GM12878 (cell line): ENCODE measurements around the gene ZNF785. TPM values are rescaled to one million over a fixed set of nuclear protein-coding genes. Genes with fewer than 3 reads are reported as not detected.

Source experiments
- ATAC-seq: fragments of 200-7000 bp; cut with Tn5 transposase; 3 replicates; pipeline ENCODE4 v1.9.1; 2020; ENCODE audit warnings: mild to moderate bottlenecking, moderate library complexity
- BruUV-seq: library from RNA; stranded (reverse); fragments of 400-500 nt; replicated peaks from 2 replicates; lab custom pipeline; 2021; lab: Mats Ljungman, UMichigan
- CTCF ChIA-PET: fragments of 300-600 bp; sonication (Branson Sonifier 250); formaldehyde crosslinking; extraction: SDS; loops from one replicate; lab custom pipeline; 2021; ENCODE audit warnings: inconsistent platforms; lab: Yijun Ruan, JAX
- POLR2A ChIA-PET: fragments of 350-600 bp; formaldehyde crosslinking; extraction: SDS; loops from one replicate; lab custom pipeline; 2021; ENCODE audit warnings: inconsistent platforms; lab: Charles Lee
- RAD21 ChIA-PET: fragments of 300-600 bp; sonication (Branson Sonifier 250); formaldehyde crosslinking; loops from one replicate; lab custom pipeline; 2023; ENCODE audit warnings: antibody characterized with exemption; ENCODE audit not compliant: unreplicated experiment; lab: Charles Lee
- SMC1A ChIA-PET: fragments of 300-600 bp; sonication (Branson Sonifier 250); formaldehyde crosslinking; loops from one replicate; lab custom pipeline; 2023; ENCODE audit not compliant: unreplicated experiment, uncharacterized antibody; lab: Charles Lee
- DNase-seq: peaks from one replicate; pipeline ENCODE4 v3.0.0-alpha.2; 2011; ENCODE audit warnings: low read depth, low spot score
- FAIRE-seq: peaks from 3 replicates; lab custom pipeline; 2011; peaks lifted over from hg19 to GRCh38; lab: Jason Lieb, UNC
- H2AFZ ChIP-seq: 2 replicates; pipeline ENCODE4 v1.6.0; 2011; ENCODE audit warnings: low read depth, low read length, control low read depth; ENCODE audit not compliant: control insufficient read depth
- H3K27ac ChIP-seq: 2 replicates; pipeline ENCODE4 v1.5.1; 2011; ENCODE audit warnings: control low read depth; ENCODE audit not compliant: control insufficient read depth, insufficient read depth
- H3K27me3 ChIP-seq, 2 experiments: replicated peaks in 1 of 2; 2 replicates each; pipeline versions ENCODE4 v1.6.0 to v1.6.1; 2011; ENCODE audit warnings: low read length in 1 of 2; ENCODE audit not compliant: control insufficient read depth in 2 of 2, insufficient read depth in 2 of 2
- H3K36me3 ChIP-seq, 2 experiments: 2 replicates each; pipeline ENCODE4 v1.5.1; 2011; ENCODE audit warnings: low read length in 1 of 2; ENCODE audit not compliant: control insufficient read depth in 2 of 2, insufficient read depth in 2 of 2
- H3K4me1 ChIP-seq: 2 replicates; pipeline ENCODE4 v1.6.1; 2011; ENCODE audit warnings: mild to moderate bottlenecking, low read length, moderate library complexity, mixed read lengths; ENCODE audit not compliant: control insufficient read depth, insufficient read depth
- H3K4me2 ChIP-seq: 2 replicates; pipeline ENCODE4 v1.6.0; 2011; ENCODE audit warnings: control low read depth; ENCODE audit not compliant: control insufficient read depth, insufficient read depth
- H3K4me3 ChIP-seq: fragments of 200-600 bp; sonication (generic); 2 replicates; pipeline ENCODE4 v1.5.1; 2016
- H3K79me2 ChIP-seq: 2 replicates; pipeline ENCODE4 v1.6.0; 2011; ENCODE audit warnings: low read length; ENCODE audit not compliant: control insufficient read depth, insufficient read depth
- H3K9ac ChIP-seq: 2 replicates; pipeline ENCODE4 v1.8.0; 2011; ENCODE audit warnings: low read length, control low read depth, mixed read lengths; ENCODE audit not compliant: control insufficient read depth, insufficient read depth
- H3K9me3 ChIP-seq: replicated peaks from 3 replicates; pipeline ENCODE4 v1.5.1; 2011; ENCODE audit warnings: mild to moderate bottlenecking, low read length; ENCODE audit not compliant: control insufficient read depth, insufficient read depth
- H4K20me1 ChIP-seq: 2 replicates; pipeline ENCODE4 v1.6.0; 2011; ENCODE audit not compliant: control insufficient read depth, insufficient read depth
- EED ChIP-seq: sonication (generic); IDR thresholded peaks from 2 replicates; pipeline ENCODE4 v1.6.1; 2016; ENCODE audit warnings: antibody characterized with exemption, low read depth
- MYB ChIP-seq: fragments of 150-350 bp; IDR thresholded peaks from 2 replicates; pipeline ENCODE4 v1.6.1; 2014; ENCODE audit warnings: mild to moderate bottlenecking, low read depth, low read length, borderline replicate concordance
- RCOR1 ChIP-seq: conservative IDR thresholded peaks from 2 replicates; pipeline ENCODE4 v1.6.1; 2012; ENCODE audit warnings: low read depth, low read length, improper control_type of control experiment
- SUZ12 ChIP-seq: fragments of 200-600 bp; sonication (generic); IDR thresholded peaks from one replicate; pipeline ENCODE4 v1.6.1; 2018; ENCODE audit warnings: antibody characterized with exemption, mild to moderate bottlenecking; ENCODE audit not compliant: unreplicated experiment
- WGBS: methylation state at CpG from one replicate; pipeline ENCODE4 v1.1.6; 2016; ENCODE audit warnings: low lambda C conversion rate; ENCODE audit not compliant: insufficient replicate concordance, insufficient coverage; ENCODE audit errors: missing lambda C conversion rate; 5-methylcytosine and 5-hydroxymethylcytosine counted together
- in situ Hi-C: fragments of 300-500 bp; cut with MboI; formaldehyde crosslinking; loops from 9 replicates; pipeline ENCODE4 v1.14.3; 2018; ENCODE audit warnings: mixed read lengths
- intact Hi-C: fragments of 100-400 bp; cut with micrococcal nuclease; formaldehyde crosslinking; loops from one replicate; pipeline ENCODE4 v1.14.2; 2022; ENCODE audit not compliant: unreplicated experiment
- polyA plus RNA-seq, 11 experiments: library from polyadenylated mRNA; depleted of rRNA in 4 of 11; unstranded in 6 of 11; stranded (reverse) in 5 of 11; fragments of >200 nt; fragmentation: Nextera tagmentation in 4 of 11; fragmentation: Illumina TruSeq in 1 of 11; extraction: Ambion mirVana in 4 of 11; extraction: Trizol in 1 of 11; gene quantifications; 1 replicate in 1 of 11; 2 replicates in 10 of 11; pipeline versions ENCODE4 v1.2.1 to v1.2.3, GENCODE V29; 2011 to 2016; ENCODE audit warnings: inconsistent platforms in 2 of 11, missing spikeins in 2 of 11, low read depth in 1 of 11
- total RNA-seq, 4 experiments: library from RNA; depleted of rRNA in 3 of 4; stranded (reverse); fragments of >200 nt in 3 of 4; fragmentation: Illumina TruSeq in 1 of 4; extraction: Trizol in 1 of 4; gene quantifications; 2 replicates each; pipeline versions ENCODE4 v1.2.1 to v1.2.3, GENCODE V29; 2013 to 2021
- TF ChIP-seq, protein P1 (sequence below): IDR thresholded peaks from 2 replicates; pipeline ENCODE4 v1.6.1; 2011; ENCODE audit warnings: low read depth, mild to moderate bottlenecking, low read length, moderate library complexity, borderline replicate concordance; ENCODE audit errors: extremely low read depth

Gene ZNF785
- total and polyA plus RNA-seq, 10 of the 15 experiments (the other 5 are each of a cell fraction or from before 2014, with no cell fraction given), result 0.87 to 11.5 (median 7.5) TPM

- POLR2A ChIA-PET, result interaction anchor here (0.6 kb wide), 1 partner anchor 256 kb away, joined by 5 read pairs; no protein-coding TSS in a partner anchor
- H3K9ac ChIP-seq, result no peak overlapping the region
- 85% methylated on average over 9 of the region's 9 CpGs for WGBS
- H2AFZ ChIP-seq, result no peak overlapping the region
- TF ChIP-seq EED (no peak), RCOR1 (no peak), MYB (no peak), SUZ12 (no peak)
- TF ChIP-seq, protein P1, sequence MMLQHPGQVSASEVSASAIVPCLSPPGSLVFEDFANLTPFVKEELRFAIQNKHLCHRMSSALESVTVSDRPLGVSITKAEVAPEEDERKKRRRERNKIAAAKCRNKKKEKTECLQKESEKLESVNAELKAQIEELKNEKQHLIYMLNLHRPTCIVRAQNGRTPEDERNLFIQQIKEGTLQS, result no peak
- H3K4me3 ChIP-seq, result no peak overlapping the region
- H3K79me2 ChIP-seq, result no peaks in the 10 kb centered on the region
- peaks cover 5% of the 10 kb centered on the region for H3K4me1 ChIP-seq
- SMC1A ChIA-PET, result interaction anchor here (1.0 to 1.6 kb wide), 4 partner anchors 11 to 196 kb away, joined by 3 to 4 read pairs (median 3); partner anchors contain the start of gene DCTPP1
- H3K36me3 ChIP-seq, result no peaks in the 10 kb centered on the region
- no peak for DNase-seq
- H3K27me3 ChIP-seq, result no peaks in the 10 kb centered on the region
- CTCF ChIA-PET, result interaction anchor here (1.3 to 7.9 kb wide), 4 partner anchors 11 to 255 kb away, joined by 5 to 57 read pairs (median 36); partner anchors contain the start of gene ZNF689
- no peaks in the 10 kb centered on the region; the same call in 2 of the 3 replicates for H3K9me3 ChIP-seq
- in situ Hi-C loops, result no loop called here
- H3K4me2 ChIP-seq, result no peak overlapping the region
- no peak overlapping the region for H3K27ac ChIP-seq
- intact Hi-C loops, result no loop called here
- ATAC-seq, result no peak
- FAIRE-seq, result no peak
- H4K20me1 ChIP-seq, result no peaks in the 10 kb centered on the region
- RAD21 ChIA-PET, result no interaction called here
- no TSS peak for BruUV-seq
Observed at GRCh38 chr16:30626236-30626635, 40.7 kb upstream of the ZNF785 start.
